ENCODE data around the gene CUX1. TPM values are rescaled to one million over a fixed set of nuclear protein-coding genes. Genes with fewer than 3 reads are reported as not detected.

The CUX1 gene
- total and polyA plus RNA-seq, 2 of the 13 experiments (the other 11 are each of a cell fraction or from before 2014, with no cell fraction given) = 13.7 to 14.9 TPM

- TF ChIP-seq ZBTB4 (CRISPR knock-in tag; IDR thresholded peaks at IDR 0.05; ENCODE audit: borderline replicate concordance) (peak; percentile 66; the same call in 1 of the 2 replicates), ZNF768 (CRISPR knock-in tag; IDR thresholded peaks at IDR 0.05) (peak; percentile 68; the same call in 1 of the 2 replicates), ZNF574 (CRISPR knock-in tag; IDR thresholded peaks at IDR 0.05) (peak; percentile 39; the same call in 1 of the 2 replicates), NFYC (CRISPR knock-in tag; IDR thresholded peaks at IDR 0.05) (no peak), ZNF747 (CRISPR knock-in tag; IDR thresholded peaks at IDR 0.05; ENCODE audit: borderline replicate concordance) (peak; percentile 41; the same call in 1 of the 2 replicates), ZNF619 (CRISPR knock-in tag; IDR thresholded peaks at IDR 0.05) (0 out of 2 replicates have a peak, but pooled peaks have one; percentile 54), MED1 (CRISPR knock-in tag; IDR thresholded peaks at IDR 0.05) (no peak), ZNF543 (CRISPR knock-in tag; IDR thresholded peaks at IDR 0.05) (peak; percentile 52; the same call in 1 of the 2 replicates), ZMAT3 (CRISPR knock-in tag; conservative IDR thresholded peaks at IDR 0.05) (peak; percentile 63; the same call in 1 of the 2 replicates), NR0B2 (CRISPR knock-in tag; IDR thresholded peaks at IDR 0.05) (peak; percentile 70), ZNF333 (CRISPR knock-in tag; IDR thresholded peaks at IDR 0.05; ENCODE audit: borderline replicate concordance) (peak; percentile 55; the same call in 1 of the 2 replicates), ZNF777 (CRISPR knock-in tag; IDR thresholded peaks at IDR 0.05) (peak; percentile 97), NKX3-1 (CRISPR knock-in tag; IDR thresholded peaks at IDR 0.05) (0 out of 2 replicates have a peak, but pooled peaks have one; percentile 33), NCOA1 (CRISPR knock-in tag; IDR thresholded peaks at IDR 0.05) (no peak), PRDM10 (CRISPR knock-in tag; IDR thresholded peaks at IDR 0.05; ENCODE audit: low read depth) (peak; percentile 95), PITX1 (CRISPR knock-in tag; IDR thresholded peaks at IDR 0.05) (peak; percentile 43; the same call in 1 of the 2 replicates)
Measured at GRCh38 chr7:101814991-101815825, 2.2 kb upstream of the CUX1 start (continued).
